Measurements from ENCODE around the gene CYB5B. TPM values are rescaled to one million over a fixed set of nuclear protein-coding genes. Genes with fewer than 3 reads are reported as not detected.
"Not testable (repeated sequence)": the region's sequence is repeated elsewhere in the genome, so short reads cannot be mapped to it uniquely, and the experiment has no call there.

CYB5B gene
- total and polyA plus RNA-seq, 4 donors = 41.5 to 75.0 (median 50.4) TPM

DNA sequence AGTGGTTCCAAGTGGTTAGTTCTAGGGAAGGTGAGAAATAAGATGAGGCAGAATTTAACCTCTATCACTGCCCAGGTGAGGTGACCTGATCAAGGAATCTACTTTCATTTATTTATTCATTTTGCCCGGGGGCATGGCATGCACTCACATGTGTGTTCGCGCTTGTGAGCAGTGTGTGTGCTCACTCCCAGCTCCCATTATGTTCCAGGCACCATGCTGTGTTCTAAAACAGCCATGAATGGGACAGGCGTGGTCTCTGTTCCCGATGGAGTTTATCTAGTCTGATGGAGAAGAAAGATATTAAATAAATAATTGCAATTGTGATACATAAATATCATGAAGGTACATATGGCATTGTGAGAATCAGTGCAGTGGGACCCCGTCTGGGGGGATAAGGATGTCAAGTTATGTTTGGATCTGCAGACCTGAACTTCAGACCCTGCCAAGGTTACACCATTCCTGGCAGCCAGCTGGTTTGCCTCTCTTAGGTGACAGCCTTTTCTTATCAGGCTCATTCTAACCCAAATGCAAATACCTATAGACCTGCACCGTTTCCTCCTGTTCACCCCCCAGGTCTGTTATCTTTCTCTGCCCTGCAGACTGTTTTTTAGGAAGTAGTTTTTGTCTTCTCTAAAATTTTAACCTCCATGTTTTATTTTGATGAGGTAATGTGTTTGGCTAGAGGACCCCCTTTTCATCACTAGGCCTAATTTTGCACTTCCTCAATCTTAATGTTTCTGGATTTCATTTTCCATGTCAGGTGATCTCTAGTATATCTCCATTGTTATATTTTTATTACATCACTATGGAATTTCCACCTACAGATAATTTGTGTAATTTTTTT is 11.8 kb downstream of the CYB5B start:
- Histone ChIP-seq H3K36me3 (ENCODE audit: control insufficient read depth in 1 of 2, insufficient read depth in 2 of 2, low read length in 1 of 2) (no peaks in the 10 kb centered on the region), H3K27ac (ENCODE audit: low read depth in 1 of 2, low read length in 2 of 2) (no peak overlapping the region), H3K4me3 (ENCODE audit: low read length in 2 of 2) (no peak overlapping the region), H3K9me3 (ENCODE audit: control insufficient read depth, low read length) (no peaks in the 10 kb centered on the region), H3K27me3 (ENCODE audit: control insufficient read depth in 1 of 2, insufficient read depth in 2 of 2, low read length in 1 of 2) (no peaks in the 10 kb centered on the region), H3K4me1 (ENCODE audit: control insufficient read depth in 1 of 2, insufficient read depth in 2 of 2, low read length in 2 of 2) (no peaks in the 10 kb centered on the region)
- intact Hi-C loops (cut with DNase I) = no loop called here
- no peak for DNase-seq
- 68 to 70% methylated on average over 7 of the region's 7 CpGs for WGBS, 2 donors
- ATAC-seq (ENCODE audit: low FRiP score) = no peak

DNA sequence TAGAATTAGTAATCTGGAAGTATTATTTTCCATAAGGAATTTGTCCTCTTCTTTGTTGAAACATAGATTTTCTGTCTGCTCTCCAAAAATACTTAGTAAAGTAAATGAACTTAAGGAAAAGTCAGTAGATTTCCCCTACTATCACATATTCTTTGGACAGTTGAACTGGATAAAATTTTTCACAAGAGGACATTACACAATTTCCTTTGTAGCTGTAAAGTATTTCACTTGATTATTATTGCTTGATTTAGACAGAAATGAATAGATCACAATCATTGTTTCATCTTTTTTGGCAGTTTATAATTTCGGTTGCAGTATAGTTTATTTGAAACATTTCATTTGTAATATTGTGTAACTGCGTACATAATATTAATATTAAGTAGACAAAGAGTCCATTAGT is 12.5 kb downstream of the CYB5B start:
- intact Hi-C loops (cut with DNase I) = no loop called here
- H3K27ac ChIP-seq (ENCODE audit: low read depth in 1 of 2, low read length in 2 of 2) = no peak overlapping the region
- no peak for DNase-seq
- no peaks in the 10 kb centered on the region for H3K9me3 ChIP-seq (ENCODE audit: control insufficient read depth, low read length)
- H3K27me3 ChIP-seq (ENCODE audit: control insufficient read depth in 1 of 2, insufficient read depth in 2 of 2, low read length in 1 of 2) = no peaks in the 10 kb centered on the region
- no peaks in the 10 kb centered on the region for H3K36me3 ChIP-seq (ENCODE audit: control insufficient read depth in 1 of 2, insufficient read depth in 2 of 2, low read length in 1 of 2)
- no peaks in the 10 kb centered on the region for H3K4me1 ChIP-seq (ENCODE audit: control insufficient read depth in 1 of 2, insufficient read depth in 2 of 2, low read length in 2 of 2)
- ATAC-seq (ENCODE audit: low FRiP score) = no peak
- WGBS, 2 donors = 81 to 85% methylated on average over 2 of the region's 2 CpGs
- H3K4me3 ChIP-seq (ENCODE audit: low read length in 2 of 2) = no peak overlapping the region

DNA sequence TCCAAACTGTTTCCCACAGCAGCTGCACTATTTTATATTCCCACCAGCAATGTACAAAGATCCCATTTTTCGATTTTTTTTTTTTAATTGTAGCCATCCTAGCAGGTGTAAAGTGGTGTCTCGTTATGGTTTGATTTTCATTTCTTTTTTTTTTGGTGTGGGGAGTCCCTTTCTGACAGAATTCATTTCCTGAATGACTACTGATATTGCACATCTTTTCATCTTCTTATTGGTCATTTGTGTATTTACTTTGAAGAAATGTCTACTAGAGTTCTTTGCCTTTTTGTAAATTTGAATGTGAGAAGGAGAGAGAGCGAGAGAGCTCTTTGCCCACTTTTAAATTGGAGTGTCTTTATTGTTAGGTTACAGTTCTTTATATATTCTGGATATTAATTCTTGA is 14.0 kb downstream of the CYB5B start:
- DNase-seq (no peak), ATAC-seq (ENCODE audit: low FRiP score) (no peak)
- Histone ChIP-seq H3K27me3 (ENCODE audit: control insufficient read depth in 1 of 2, insufficient read depth in 2 of 2, low read length in 1 of 2) (no peaks in the 10 kb centered on the region), H3K36me3 (ENCODE audit: control insufficient read depth in 1 of 2, insufficient read depth in 2 of 2, low read length in 1 of 2) (no peaks in the 10 kb centered on the region), H3K4me1 (ENCODE audit: control insufficient read depth in 1 of 2, insufficient read depth in 2 of 2, low read length in 2 of 2) (peaks cover 0 to 2% of the 10 kb centered on the region in 2 donors), H3K27ac (ENCODE audit: low read depth in 1 of 2, low read length in 2 of 2) (no peak overlapping the region), H3K4me3 (ENCODE audit: low read length in 2 of 2) (no peak overlapping the region), H3K9me3 (ENCODE audit: control insufficient read depth, low read length) (no peaks in the 10 kb centered on the region)
- intact Hi-C loops (cut with DNase I) = no loop called here
- 91 to 93% methylated on average over 3 of the region's 3 CpGs for WGBS, 2 donors

DNA sequence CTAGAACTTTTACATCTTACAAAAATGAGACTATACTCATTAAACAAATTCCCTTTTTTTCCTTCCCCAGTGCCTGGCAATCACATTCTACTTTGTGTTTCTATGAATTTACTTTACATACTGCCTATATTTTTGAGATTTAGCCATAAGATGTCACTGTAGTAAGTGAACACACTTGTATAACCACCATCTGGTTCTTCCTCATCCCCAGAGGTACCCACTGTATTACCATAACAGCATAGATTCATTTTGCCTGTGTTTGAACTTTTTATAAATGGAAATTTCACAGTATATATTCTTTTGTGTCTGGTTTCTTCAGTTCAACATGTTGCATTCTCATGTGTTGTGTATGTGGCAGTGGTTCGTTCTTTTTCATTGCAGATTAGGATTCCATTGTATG is 15.8 kb downstream of the CYB5B start:
- H3K36me3 ChIP-seq (ENCODE audit: control insufficient read depth in 1 of 2, insufficient read depth in 2 of 2, low read length in 1 of 2) = no peaks in the 10 kb centered on the region
- H3K27ac ChIP-seq (ENCODE audit: low read depth in 1 of 2, low read length in 2 of 2) = no peak overlapping the region
- ATAC-seq (ENCODE audit: low FRiP score) (no peak), DNase-seq (no peak)
- intact Hi-C loops (cut with DNase I) = no loop called here
- WGBS, 2 donors = 0 to 34% methylated on average over 1 of the region's 1 CpG
- H3K27me3 ChIP-seq (ENCODE audit: control insufficient read depth in 1 of 2, insufficient read depth in 2 of 2, low read length in 1 of 2) = no peaks in the 10 kb centered on the region
- no peaks in the 10 kb centered on the region for H3K9me3 ChIP-seq (ENCODE audit: control insufficient read depth, low read length)
- no peak overlapping the region for H3K4me3 ChIP-seq (ENCODE audit: low read length in 2 of 2)
- peaks cover 0 to 4% of the 10 kb centered on the region in 2 donors for H3K4me1 ChIP-seq (ENCODE audit: control insufficient read depth in 1 of 2, insufficient read depth in 2 of 2, low read length in 2 of 2)

DNA sequence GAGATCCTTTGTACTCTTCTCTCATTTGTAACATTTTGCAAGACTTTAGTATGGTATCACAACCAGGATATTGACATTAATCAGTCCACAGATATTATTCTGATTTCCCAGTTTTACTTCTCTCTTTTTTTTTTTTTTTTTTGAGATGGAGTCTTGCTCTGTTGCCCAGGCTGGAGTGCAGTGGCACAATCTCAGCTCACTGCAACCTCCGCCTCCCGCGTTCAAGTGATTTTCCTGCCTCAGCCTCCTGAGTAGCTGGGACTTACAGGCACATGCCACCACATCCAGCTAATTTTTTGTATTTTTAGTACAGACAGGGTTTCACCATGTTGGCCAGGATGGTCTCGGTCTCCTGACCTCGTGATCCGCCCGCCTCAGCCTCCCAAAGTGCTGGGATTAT is 16.6 kb downstream of the CYB5B start:
- H3K27ac ChIP-seq (ENCODE audit: low read depth in 1 of 2, low read length in 2 of 2); intact Hi-C loops (cut with DNase I); H3K27me3 ChIP-seq (ENCODE audit: control insufficient read depth in 1 of 2, insufficient read depth in 2 of 2, low read length in 1 of 2); H3K4me3 ChIP-seq (ENCODE audit: low read length in 2 of 2); H3K4me1 ChIP-seq (ENCODE audit: control insufficient read depth in 1 of 2, insufficient read depth in 2 of 2, low read length in 2 of 2); H3K36me3 ChIP-seq (ENCODE audit: control insufficient read depth in 1 of 2, insufficient read depth in 2 of 2, low read length in 1 of 2); ATAC-seq (ENCODE audit: low FRiP score); DNase-seq; H3K9me3 ChIP-seq (ENCODE audit: control insufficient read depth, low read length): not testable (repeated sequence)
- WGBS, 2 donors = 97 to 99% methylated on average over 7 of the region's 7 CpGs

DNA sequence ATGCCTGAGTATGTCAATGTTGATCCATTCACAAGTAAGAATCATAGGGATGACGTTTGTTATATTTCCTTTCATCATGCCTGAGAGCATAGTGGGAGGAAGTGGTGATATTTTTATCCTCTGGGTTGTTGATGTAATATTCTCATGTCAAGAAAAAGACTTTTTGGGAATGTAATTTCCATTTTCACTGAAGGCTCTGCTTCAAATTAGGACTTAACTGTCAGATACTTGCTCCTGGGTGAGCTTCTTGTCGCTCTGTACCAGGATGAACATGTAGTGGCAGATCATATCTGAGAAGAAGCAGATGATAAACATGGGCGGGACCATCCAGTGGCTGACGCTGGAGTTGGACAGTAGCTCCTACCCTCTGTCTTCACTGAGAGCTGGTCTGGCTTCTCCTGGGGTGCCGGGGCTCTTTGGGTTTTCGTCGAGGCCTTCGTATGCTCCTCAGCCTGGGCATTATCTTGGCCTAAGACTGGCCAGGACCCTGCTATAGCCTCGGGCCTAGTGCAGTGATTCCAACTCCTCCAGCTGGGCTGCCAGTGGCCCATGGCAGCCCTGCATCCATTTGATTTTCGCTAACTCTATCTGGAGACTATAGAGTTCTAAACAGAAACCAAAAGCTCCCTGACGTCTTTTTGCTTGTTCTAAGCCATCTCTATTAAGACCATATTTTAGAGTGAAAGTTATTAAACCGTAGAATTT is 19.7 kb downstream of the CYB5B start:
- WGBS, 2 donors = 57 to 62% methylated on average over 12 of the region's 12 CpGs
- no peak for DNase-seq
- ATAC-seq (ENCODE audit: low FRiP score) = peak; percentile 63
- H3K4me3 ChIP-seq (ENCODE audit: low read length in 2 of 2) = no peak overlapping the region
- H3K4me1 ChIP-seq (ENCODE audit: control insufficient read depth in 1 of 2, insufficient read depth in 2 of 2, low read length in 2 of 2) = peaks cover 3 to 4% of the 10 kb centered on the region in 2 donors
- H3K36me3 ChIP-seq (ENCODE audit: control insufficient read depth in 1 of 2, insufficient read depth in 2 of 2, low read length in 1 of 2) = peaks cover 0 to 3% of the 10 kb centered on the region in 2 donors
- intact Hi-C loops (cut with DNase I) = no loop called here
- no peaks in the 10 kb centered on the region for H3K9me3 ChIP-seq (ENCODE audit: control insufficient read depth, low read length)
- peak overlapping the region in 1 of 2 donors; percentile 50 for H3K27ac ChIP-seq (ENCODE audit: low read depth in 1 of 2, low read length in 2 of 2)
- H3K27me3 ChIP-seq (ENCODE audit: control insufficient read depth in 1 of 2, insufficient read depth in 2 of 2, low read length in 1 of 2) = no peaks in the 10 kb centered on the region

DNA sequence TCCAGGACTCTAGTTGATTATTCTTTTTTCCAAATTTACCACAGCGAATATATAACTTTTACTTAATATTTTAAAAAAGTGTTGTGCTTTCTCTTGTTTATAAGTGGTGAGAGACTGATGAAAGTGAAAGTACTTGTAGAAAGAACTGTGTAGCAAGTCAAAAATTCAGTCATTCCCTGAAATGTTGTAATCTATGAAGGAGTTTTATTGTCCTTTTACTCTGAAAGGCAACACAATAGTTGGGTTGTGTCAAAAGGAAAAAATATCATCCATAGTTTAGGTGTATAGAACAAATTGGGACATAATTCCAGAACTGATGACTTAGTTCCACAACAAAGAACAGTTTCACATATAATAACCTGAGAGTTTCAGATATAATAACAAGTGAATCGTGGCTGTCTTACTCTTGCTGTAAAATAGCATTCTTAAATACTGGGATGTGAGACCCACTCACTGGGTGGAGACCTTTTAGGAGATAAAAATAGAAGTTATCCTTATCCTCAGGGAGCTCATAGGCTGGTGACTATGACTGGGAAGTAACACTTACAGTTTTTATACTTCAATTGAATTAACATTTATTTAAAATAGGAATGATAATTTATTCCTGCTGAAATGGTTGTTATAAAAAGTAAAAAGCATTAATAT is 20.6 kb downstream of the CYB5B start:
- peak overlapping the region in 1 of 2 donors; percentile 34 for H3K4me3 ChIP-seq (ENCODE audit: low read length in 2 of 2)
- no peak for DNase-seq
- H3K27me3 ChIP-seq (ENCODE audit: control insufficient read depth in 1 of 2, insufficient read depth in 2 of 2, low read length in 1 of 2) = no peaks in the 10 kb centered on the region
- peaks cover 3 to 4% of the 10 kb centered on the region in 2 donors for H3K4me1 ChIP-seq (ENCODE audit: control insufficient read depth in 1 of 2, insufficient read depth in 2 of 2, low read length in 2 of 2)
- H3K27ac ChIP-seq (ENCODE audit: low read depth in 1 of 2, low read length in 2 of 2) = peak overlapping the region in 1 of 2 donors; percentile 12
- peaks cover 0 to 3% of the 10 kb centered on the region in 2 donors for H3K36me3 ChIP-seq (ENCODE audit: control insufficient read depth in 1 of 2, insufficient read depth in 2 of 2, low read length in 1 of 2)
- no peak for ATAC-seq (ENCODE audit: low FRiP score)
- intact Hi-C loops (cut with DNase I) = no loop called here
- H3K9me3 ChIP-seq (ENCODE audit: control insufficient read depth, low read length) = no peaks in the 10 kb centered on the region
- 24 to 39% methylated on average over 2 of the region's 2 CpGs for WGBS, 2 donors

DNA sequence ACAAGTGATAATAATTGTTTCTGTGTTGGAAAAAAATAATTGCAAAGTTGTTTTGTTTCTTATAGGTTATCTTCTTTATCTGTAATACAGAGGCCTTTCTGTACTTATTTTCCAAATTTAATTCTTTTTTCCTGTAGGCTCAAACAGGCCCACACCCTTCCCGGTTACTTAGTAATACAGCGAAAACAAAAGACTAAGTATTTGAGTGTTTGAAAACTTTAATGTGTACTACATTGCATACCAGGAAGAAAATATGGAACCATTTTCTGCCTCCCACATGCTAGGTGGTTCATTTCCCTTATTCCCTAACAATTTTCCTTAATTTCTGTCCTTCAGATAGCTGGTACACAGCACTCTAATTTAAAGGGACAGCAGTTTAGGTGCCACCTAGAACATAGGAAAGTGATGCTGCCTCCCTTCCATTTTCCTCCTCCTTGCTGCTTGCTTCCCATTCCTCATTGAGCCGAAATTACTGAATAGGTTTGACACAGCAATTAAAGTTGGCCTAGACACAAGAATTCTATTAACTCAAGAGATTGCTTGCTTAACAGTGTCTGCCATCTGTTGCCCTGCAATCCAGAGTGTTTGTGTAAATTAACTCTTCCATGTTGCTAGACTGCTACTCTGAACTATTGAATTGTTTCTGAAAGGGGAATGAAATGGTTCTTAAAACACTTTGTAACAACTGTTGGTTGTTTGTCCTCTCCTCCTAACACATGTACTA is 24.2 kb downstream of the CYB5B start:
- 58 to 64% methylated on average over 3 of the region's 3 CpGs for WGBS, 2 donors
- H3K4me1 ChIP-seq (ENCODE audit: control insufficient read depth in 1 of 2, insufficient read depth in 2 of 2, low read length in 2 of 2) = peaks cover 2 to 3% of the 10 kb centered on the region in 2 donors
- no peaks in the 10 kb centered on the region for H3K9me3 ChIP-seq (ENCODE audit: control insufficient read depth, low read length)
- intact Hi-C loops (cut with DNase I) = no loop called here
- H3K27me3 ChIP-seq (ENCODE audit: control insufficient read depth in 1 of 2, insufficient read depth in 2 of 2, low read length in 1 of 2) = no peaks in the 10 kb centered on the region
- no peak overlapping the region for H3K27ac ChIP-seq (ENCODE audit: low read depth in 1 of 2, low read length in 2 of 2)
- no peak for DNase-seq
- H3K4me3 ChIP-seq (ENCODE audit: low read length in 2 of 2) = no peak overlapping the region
- H3K36me3 ChIP-seq (ENCODE audit: control insufficient read depth in 1 of 2, insufficient read depth in 2 of 2, low read length in 1 of 2) = peaks cover 0 to 3% of the 10 kb centered on the region in 2 donors
- no peak for ATAC-seq (ENCODE audit: low FRiP score)

All from aorta (tissue), 5 donors.